ENCODE results near the gene MICU1.

MICU1 gene

DNA sequence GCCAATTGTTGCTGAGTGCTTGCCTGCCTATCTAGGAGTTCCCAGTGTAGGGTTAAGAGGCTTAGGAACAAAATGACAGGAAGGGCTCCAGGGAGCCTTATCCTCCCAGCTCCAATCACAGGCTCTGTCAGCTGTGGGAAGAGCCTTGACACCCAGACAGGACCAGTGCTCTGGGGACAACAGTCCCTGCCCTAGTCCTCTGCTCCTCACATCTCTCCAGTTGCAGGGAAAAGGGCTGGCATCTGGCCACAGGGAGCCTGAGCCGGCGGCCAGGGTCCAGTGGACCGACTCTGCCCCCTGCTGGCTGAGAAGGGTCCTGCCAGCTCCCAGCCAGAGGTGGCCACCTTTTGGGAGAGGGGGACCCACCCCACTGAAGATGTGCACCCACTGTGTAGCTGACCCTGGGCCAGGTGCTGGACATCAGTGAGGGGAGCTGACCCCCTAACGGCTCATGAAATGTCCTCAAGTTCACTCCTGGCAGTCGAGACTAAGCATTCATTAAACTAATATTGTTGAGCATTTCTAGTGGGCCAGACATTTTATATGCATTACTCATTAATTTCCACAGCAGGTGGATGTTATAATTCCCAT is 288.7 kb downstream of the MICU1 start:
- TF ChIP-seq, protein P1, sequence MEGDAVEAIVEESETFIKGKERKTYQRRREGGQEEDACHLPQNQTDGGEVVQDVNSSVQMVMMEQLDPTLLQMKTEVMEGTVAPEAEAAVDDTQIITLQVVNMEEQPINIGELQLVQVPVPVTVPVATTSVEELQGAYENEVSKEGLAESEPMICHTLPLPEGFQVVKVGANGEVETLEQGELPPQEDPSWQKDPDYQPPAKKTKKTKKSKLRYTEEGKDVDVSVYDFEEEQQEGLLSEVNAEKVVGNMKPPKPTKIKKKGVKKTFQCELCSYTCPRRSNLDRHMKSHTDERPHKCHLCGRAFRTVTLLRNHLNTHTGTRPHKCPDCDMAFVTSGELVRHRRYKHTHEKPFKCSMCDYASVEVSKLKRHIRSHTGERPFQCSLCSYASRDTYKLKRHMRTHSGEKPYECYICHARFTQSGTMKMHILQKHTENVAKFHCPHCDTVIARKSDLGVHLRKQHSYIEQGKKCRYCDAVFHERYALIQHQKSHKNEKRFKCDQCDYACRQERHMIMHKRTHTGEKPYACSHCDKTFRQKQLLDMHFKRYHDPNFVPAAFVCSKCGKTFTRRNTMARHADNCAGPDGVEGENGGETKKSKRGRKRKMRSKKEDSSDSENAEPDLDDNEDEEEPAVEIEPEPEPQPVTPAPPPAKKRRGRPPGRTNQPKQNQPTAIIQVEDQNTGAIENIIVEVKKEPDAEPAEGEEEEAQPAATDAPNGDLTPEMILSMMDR (IDR thresholded peaks at IDR 0.05; ENCODE audit: borderline replicate concordance, insufficient read depth, low read depth, low read length) = peak; percentile 98
- no peak overlapping the region for H3K4me3 ChIP-seq (ENCODE audit: low read depth, low read length)

GRCh38 chr10:72336259-72337038 is 289.4 kb downstream of the MICU1 start:
- H3K4me3 ChIP-seq (ENCODE audit: low read depth, low read length) = no peak overlapping the region
- TF ChIP-seq, protein P1 (IDR thresholded peaks at IDR 0.05; ENCODE audit: borderline replicate concordance, insufficient read depth, low read depth, low read length) = no peak

- TF ChIP-seq, protein P1 (IDR thresholded peaks at IDR 0.05; ENCODE audit: borderline replicate concordance, insufficient read depth, low read depth, low read length) = peak; percentile 31; the same call in 1 of the 2 replicates
- H3K4me3 ChIP-seq (ENCODE audit: low read depth, low read length) = peak overlapping the region; percentile 17
These were observed 290.3 kb downstream of the MICU1 start for GRCh38 chr10:72335394-72336258.

GRCh38 chr10:72334825-72335393 is 291.0 kb downstream of the MICU1 start:
- TF ChIP-seq, protein P1 (IDR thresholded peaks at IDR 0.05; ENCODE audit: borderline replicate concordance, insufficient read depth, low read depth, low read length) = peak; percentile 38; the same call in 1 of the 2 replicates
- peak overlapping the region; percentile 17 for H3K4me3 ChIP-seq (ENCODE audit: low read depth, low read length)

DNA sequence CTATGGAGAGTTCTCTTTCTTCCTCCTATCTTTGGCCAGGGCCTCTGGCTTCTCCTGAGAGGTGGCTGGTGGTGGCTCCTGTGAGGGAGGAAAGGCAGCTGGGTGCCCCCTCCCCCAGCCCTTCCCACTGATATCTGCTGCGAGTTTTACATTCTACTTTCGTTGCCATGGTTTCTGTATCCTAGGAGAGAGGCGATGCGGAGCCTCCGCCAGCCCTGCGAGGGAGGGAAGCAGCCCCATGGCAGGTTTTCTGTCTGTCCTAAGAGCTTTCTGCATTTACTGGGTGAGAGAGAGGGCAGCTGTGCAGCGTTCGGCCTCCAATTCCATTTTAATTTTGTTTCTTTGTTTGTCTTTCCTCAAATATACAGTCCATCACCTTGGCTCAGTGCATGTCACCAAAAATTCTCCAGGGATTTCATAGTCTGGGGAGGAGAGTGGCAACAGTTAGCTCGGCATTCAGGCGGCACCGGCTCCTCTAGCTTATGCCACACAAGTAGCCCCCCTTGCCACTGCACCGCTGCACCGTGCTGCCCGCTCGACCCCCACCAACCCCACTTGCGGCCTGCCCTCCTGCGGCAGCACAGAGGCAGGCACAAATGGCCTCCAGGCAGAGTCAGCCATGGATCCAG is 291.6 kb downstream of the MICU1 start:
- H3K4me3 ChIP-seq (ENCODE audit: low read depth, low read length) = no peak overlapping the region
- TF ChIP-seq, protein P1 (IDR thresholded peaks at IDR 0.05; ENCODE audit: borderline replicate concordance, insufficient read depth, low read depth, low read length) = no peak
